ENCODE results near the gene MAG. TPM values are rescaled to one million over a fixed set of nuclear protein-coding genes. Genes with fewer than 3 reads are reported as not detected.

The MAG gene
- total and polyA plus RNA-seq, 9 of the 15 experiments (the other 6 are each of a cell fraction or from before 2014, with no cell fraction given) = 0.11 to 10.0 (median 1.6) TPM

GRCh38 chr19:35306473-35307246 lies 14.7 kb downstream of the MAG start (continued):
- TF ChIP-seq TAF15 (IDR thresholded peaks at IDR 0.05; ENCODE audit: low read depth, low read length) (no peak), SUPT5H (IDR thresholded peaks at IDR 0.05) (no peak), GATAD2B (IDR thresholded peaks at IDR 0.05; ENCODE audit: borderline replicate concordance) (no peak), FOXP4 (CRISPR knock-in tag; IDR thresholded peaks at IDR 0.05; ENCODE audit: borderline replicate concordance) (no peak), UBTF (IDR thresholded peaks at IDR 0.05; ENCODE audit: borderline replicate concordance in 1 of 2, low read depth in 2 of 2, low read length in 2 of 2) (no peak), SRSF1 (IDR thresholded peaks at IDR 0.05; ENCODE audit: low read depth, low read length) (no peak)
- TF ChIP-seq, protein P1, sequence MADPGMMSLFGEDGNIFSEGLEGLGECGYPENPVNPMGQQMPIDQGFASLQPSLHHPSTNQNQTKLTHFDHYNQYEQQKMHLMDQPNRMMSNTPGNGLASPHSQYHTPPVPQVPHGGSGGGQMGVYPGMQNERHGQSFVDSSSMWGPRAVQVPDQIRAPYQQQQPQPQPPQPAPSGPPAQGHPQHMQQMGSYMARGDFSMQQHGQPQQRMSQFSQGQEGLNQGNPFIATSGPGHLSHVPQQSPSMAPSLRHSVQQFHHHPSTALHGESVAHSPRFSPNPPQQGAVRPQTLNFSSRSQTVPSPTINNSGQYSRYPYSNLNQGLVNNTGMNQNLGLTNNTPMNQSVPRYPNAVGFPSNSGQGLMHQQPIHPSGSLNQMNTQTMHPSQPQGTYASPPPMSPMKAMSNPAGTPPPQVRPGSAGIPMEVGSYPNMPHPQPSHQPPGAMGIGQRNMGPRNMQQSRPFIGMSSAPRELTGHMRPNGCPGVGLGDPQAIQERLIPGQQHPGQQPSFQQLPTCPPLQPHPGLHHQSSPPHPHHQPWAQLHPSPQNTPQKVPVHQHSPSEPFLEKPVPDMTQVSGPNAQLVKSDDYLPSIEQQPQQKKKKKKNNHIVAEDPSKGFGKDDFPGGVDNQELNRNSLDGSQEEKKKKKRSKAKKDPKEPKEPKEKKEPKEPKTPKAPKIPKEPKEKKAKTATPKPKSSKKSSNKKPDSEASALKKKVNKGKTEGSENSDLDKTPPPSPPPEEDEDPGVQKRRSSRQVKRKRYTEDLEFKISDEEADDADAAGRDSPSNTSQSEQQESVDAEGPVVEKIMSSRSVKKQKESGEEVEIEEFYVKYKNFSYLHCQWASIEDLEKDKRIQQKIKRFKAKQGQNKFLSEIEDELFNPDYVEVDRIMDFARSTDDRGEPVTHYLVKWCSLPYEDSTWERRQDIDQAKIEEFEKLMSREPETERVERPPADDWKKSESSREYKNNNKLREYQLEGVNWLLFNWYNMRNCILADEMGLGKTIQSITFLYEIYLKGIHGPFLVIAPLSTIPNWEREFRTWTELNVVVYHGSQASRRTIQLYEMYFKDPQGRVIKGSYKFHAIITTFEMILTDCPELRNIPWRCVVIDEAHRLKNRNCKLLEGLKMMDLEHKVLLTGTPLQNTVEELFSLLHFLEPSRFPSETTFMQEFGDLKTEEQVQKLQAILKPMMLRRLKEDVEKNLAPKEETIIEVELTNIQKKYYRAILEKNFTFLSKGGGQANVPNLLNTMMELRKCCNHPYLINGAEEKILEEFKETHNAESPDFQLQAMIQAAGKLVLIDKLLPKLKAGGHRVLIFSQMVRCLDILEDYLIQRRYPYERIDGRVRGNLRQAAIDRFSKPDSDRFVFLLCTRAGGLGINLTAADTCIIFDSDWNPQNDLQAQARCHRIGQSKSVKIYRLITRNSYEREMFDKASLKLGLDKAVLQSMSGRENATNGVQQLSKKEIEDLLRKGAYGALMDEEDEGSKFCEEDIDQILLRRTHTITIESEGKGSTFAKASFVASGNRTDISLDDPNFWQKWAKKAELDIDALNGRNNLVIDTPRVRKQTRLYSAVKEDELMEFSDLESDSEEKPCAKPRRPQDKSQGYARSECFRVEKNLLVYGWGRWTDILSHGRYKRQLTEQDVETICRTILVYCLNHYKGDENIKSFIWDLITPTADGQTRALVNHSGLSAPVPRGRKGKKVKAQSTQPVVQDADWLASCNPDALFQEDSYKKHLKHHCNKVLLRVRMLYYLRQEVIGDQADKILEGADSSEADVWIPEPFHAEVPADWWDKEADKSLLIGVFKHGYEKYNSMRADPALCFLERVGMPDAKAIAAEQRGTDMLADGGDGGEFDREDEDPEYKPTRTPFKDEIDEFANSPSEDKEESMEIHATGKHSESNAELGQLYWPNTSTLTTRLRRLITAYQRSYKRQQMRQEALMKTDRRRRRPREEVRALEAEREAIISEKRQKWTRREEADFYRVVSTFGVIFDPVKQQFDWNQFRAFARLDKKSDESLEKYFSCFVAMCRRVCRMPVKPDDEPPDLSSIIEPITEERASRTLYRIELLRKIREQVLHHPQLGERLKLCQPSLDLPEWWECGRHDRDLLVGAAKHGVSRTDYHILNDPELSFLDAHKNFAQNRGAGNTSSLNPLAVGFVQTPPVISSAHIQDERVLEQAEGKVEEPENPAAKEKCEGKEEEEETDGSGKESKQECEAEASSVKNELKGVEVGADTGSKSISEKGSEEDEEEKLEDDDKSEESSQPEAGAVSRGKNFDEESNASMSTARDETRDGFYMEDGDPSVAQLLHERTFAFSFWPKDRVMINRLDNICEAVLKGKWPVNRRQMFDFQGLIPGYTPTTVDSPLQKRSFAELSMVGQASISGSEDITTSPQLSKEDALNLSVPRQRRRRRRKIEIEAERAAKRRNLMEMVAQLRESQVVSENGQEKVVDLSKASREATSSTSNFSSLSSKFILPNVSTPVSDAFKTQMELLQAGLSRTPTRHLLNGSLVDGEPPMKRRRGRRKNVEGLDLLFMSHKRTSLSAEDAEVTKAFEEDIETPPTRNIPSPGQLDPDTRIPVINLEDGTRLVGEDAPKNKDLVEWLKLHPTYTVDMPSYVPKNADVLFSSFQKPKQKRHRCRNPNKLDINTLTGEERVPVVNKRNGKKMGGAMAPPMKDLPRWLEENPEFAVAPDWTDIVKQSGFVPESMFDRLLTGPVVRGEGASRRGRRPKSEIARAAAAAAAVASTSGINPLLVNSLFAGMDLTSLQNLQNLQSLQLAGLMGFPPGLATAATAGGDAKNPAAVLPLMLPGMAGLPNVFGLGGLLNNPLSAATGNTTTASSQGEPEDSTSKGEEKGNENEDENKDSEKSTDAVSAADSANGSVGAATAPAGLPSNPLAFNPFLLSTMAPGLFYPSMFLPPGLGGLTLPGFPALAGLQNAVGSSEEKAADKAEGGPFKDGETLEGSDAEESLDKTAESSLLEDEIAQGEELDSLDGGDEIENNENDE (IDR thresholded peaks at IDR 0.05; ENCODE audit: low read depth, low read length) = no peak
- TF ChIP-seq, protein P2, sequence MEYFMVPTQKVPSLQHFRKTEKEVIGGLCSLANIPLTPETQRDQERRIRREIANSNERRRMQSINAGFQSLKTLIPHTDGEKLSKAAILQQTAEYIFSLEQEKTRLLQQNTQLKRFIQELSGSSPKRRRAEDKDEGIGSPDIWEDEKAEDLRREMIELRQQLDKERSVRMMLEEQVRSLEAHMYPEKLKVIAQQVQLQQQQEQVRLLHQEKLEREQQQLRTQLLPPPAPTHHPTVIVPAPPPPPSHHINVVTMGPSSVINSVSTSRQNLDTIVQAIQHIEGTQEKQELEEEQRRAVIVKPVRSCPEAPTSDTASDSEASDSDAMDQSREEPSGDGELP (CRISPR knock-in tag; IDR thresholded peaks at IDR 0.05; ENCODE audit: borderline replicate concordance) = no peak

All from K562 (cell line).